ENCODE measurements around the gene NRG2.

The NRG2 gene

DNA sequence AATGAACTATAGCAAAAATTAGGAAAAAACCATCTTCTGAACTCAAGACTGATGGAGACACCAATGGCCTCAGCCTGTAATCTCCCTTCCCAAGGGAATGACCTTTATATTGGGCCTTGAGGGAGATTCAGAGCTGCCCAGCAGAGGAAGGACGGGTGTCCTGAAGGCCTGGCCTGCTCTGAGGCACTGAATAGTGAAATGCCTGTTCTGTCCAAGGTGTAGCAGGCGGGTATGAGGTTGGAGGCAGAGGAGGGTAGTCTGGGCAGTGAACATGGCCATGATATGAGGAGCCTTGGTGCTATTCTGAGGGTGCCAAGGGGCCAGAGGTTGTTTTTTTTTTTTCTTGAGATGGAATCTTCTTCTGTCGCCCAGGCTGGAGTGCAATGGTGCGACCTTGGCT is 222.5 kb downstream of the NRG2 start:
- DNase-seq (ENCODE audit: low read depth in 2 of 3, low spot score in 1 of 3), result no peak

DNA sequence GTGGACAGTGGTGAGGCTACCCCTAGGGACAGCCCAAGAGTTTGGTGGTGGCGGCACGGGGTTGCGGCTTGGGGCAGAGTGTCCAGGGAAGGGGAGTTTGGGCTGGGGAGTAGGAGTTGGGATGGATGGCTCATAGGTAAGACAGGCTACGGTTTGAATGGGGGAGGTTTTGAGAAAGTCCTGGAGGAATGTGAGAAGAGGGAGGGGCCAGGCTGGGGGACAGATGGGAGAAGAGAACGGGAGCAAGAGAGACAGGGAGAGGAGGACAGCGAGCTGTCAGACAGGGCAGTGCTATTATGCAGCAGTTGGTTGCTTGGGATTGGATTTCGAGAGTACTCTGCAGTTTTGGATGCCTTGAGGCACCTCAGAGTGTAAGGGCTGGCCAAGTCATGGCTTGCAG is 223.0 kb downstream of the NRG2 start:
- DNase-seq (ENCODE audit: low read depth in 2 of 3, low spot score in 1 of 3), result no peak

DNA sequence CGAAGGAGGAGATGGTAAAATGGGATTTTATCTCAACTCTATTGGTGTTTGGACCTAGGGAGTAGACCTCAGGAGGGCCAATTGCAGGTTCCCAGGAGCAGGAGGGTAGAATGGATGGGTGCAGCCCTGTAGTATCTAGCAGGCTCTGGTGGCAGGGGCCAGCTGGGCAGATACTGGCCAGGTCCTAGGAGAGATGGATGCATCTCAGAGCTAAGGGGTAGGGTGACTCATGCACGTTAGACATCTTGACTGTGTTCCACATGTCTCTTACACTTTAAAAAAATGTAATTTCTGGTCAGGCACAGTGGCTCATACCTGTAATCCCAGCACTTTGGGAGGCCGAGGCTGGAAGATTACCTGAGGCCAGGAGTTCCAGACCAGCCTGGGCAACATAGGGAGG is 225.1 kb downstream of the NRG2 start:
- no peak for DNase-seq (ENCODE audit: low read depth in 2 of 3, low spot score in 1 of 3)

DNA sequence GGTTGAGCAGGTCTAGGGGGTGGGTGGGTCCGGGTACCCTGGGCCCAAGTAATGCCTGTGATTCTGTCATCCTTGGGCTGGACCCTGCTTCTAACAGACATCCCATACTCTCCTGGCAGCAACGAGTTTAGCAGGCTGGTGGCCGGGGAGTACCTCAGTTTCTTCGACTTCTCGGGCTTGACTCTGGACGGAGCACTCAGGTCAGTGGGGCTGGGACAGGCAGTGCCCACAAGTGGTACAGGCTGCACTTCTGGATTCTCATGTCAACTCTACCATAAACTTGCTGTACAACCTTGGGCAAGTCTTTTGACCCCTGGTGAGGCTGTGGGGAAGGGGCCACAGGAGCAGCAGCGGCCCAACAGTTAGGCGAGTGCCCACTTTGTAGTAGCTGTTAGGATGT is 225.7 kb downstream of the NRG2 start:
- no peak for DNase-seq (ENCODE audit: low read depth in 2 of 3, low spot score in 1 of 3)

DNA sequence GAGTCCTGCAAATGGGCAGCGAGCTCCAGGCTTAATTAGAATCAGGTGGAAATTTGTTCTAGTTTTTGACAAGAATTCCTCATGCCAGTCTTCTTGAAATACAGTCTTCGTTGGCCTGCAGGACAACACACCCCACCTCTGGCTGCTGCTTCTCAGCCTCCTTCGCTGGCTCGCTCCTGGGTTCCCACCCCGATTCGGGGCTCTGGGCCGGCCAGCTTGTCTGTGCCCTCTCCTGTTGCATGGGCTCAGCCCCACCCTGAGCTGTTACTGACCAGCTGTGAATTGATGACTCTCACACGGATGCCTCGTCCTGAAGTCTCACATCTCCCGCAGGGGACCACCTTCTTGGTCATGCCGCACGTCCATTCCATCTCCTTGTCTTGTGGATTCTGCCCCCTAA is 226.5 kb downstream of the NRG2 start:
- no peak for DNase-seq (ENCODE audit: low read depth in 2 of 3, low spot score in 1 of 3)

DNA sequence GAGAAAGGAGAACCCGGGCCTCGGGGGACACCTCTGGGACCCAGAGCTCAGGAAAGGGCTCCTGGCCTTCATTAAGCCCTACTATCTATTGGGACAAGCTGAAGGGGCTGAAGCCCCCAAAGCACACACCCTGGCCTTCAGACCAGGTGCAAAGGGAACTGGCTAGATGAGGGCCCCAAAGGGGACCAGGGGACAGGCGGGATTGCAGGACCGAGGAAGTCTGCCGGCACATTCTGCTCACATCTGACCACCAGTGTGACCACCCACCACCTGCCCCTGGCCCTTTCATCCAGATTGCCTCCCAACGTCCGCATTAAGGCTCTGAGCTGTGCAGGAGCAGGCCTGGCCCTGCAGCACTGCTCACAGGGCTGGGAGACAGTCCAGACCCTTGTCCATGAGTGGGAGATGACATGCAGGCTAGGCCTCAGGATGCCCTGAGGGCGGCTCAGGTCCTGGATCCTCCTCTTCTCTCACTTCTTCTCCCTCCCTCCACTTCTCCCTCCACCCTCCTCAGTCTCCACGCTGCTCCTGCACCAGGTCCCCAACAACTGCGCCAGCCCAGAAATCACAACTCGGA is 228.3 kb downstream of the NRG2 start:
- DNase-seq (ENCODE audit: low read depth in 2 of 3, low spot score in 1 of 3), result no peak

DNA sequence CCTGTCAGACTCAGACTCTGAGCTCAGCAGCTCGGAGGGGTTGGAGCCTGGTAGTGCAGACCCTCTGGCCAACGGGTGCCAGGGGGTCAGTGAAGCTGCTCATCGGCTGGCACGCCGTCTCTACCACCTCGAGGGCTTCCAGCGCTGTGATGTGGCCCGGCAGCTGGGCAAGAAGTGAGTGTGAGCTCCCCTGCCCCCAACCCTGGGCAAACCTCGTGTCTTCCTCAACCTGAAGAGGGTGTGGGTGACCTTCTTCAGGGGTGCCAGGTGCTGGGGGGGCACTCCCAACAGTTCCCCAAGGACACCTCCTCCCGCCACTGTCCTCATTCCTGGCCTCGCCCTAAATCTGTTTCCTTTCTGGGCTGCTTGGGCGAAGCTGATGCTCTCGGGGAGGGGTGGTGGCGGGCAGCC is 228.9 kb downstream of the NRG2 start:
- DNase-seq (ENCODE audit: low read depth in 2 of 3, low spot score in 1 of 3), result no peak

DNA sequence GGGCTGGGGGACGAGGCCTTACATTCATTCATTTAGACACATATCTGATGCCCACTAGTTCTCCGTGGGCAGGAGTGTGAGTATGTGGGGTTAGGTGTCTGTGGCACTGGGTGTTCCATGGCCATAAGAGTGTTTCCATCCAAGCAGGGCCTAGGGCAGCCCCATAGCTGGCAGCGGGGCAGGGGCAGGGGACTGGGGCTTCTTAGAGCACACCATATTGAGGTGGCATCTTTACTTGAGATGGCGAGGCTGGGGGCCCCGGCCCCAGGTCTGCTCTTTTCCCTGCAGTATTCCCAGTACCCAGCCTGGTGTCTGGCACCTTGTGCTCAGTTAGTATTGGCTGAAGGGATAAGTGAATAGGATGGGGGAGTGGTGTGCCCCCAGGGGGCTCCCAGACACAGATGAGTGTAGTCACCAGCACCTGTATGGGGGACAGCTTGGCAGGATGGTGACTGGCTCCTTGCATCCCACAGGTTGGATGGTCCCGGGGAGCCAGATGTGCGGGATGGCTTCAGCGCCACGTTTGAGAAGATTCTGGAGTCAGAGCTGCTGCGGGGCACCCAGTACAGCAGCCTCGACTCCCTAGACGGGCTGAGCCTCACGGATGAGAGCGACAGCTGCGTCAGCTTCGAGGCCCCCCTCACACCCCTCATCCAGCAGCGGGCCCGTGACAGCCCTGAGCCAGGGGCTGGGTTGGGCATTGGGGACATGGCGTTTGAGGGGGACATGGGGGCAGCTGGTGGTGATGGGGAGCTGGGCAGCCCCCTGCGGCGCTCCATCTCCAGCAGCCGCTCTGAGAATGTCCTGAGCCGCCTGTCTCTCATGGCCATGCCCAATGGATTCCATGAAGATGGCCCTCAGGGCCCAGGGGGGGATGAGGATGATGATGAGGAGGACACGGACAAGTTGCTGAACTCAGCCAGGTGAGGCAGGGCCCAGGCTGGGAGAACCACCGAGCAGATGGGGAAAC is 230.0 kb downstream of the NRG2 start:
- DNase-seq (ENCODE audit: low read depth in 2 of 3, low spot score in 1 of 3), result no peak

DNA sequence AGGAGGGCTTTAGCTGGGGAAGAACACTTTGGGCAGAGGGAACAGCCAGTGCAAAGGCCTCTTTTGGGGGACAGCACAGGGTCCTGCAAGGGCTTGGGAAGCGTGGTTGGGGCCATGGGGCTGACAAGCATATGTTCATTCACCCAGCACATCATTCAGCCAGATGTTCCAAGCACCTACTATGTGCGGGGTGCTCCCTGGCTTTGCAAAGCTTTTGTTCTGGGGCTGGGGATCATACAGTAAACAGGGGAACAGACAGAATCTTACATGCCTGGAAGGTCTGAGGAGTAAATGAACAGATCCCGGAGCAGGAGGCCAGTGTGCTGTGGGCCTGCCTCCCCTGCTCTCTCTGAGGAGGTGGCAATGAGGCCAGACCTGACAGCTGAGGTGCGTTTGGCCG is 230.8 kb downstream of the NRG2 start:
- no peak for DNase-seq (ENCODE audit: low read depth in 2 of 3, low spot score in 1 of 3)

DNA sequence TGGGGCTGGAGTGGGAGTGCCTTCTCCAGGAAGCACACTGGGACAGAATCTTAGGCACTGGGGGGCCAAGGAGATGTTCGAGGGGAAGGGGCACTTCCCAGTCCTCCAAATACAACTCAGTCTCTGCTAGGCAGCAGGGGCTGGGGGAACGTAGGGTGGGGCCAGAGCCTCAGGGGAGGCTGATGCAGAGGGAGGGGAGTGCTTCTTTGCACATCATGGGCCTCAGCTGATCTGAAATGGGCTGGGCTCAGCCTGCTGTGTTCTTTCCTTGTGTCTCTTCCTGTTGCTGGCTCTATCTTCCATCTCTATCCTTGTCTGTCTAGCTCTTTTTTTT is 231.9 kb downstream of the NRG2 start:
- no peak for DNase-seq (ENCODE audit: low read depth in 2 of 3, low spot score in 1 of 3)

DNA sequence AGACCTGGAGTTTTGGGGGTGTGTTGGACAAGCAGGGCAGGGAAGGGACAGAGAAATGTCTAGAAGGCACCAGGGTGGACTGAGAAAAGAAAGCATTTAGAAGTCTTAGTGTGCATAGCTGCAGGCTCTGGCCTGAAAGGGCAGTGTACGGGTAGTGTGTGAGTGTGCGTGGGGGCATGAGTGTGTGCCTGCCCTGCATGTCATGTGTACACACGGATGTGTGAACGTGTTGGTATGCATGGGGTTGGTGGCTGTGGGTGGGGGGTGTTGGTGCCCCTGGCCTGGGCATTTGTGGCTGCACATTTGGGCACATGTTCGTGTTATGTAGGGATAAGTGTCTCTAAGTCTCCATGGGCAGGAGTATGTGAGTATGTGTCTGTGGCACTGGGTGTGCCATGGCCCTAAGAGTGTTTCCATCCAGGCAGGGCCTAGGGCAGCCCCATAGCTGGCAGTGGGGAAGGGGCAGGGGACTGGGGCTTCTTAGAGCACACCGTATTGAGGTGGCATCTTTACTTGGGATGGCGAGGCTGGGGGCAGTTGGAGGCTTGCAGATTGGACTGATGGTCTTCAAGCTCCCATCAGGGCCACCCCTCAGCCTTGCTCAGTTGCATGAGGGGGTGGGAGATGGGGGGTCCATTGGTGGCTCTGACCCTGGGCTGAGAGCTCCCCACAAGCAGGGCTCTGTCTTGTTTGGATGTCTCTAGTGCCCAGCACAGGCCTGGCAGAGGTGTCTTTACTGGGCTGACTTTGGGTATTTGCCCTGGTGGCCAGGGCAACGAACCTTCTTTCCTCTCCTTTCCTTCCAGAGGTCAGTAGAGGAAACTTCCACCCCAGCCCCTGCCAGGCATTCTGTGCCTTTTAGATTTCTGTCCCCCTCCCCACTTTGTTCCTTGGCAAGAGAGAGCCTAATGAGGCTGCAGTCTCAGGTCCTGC is 232.5 kb downstream of the NRG2 start:
- no peak for DNase-seq (ENCODE audit: low read depth in 2 of 3, low spot score in 1 of 3)

DNA sequence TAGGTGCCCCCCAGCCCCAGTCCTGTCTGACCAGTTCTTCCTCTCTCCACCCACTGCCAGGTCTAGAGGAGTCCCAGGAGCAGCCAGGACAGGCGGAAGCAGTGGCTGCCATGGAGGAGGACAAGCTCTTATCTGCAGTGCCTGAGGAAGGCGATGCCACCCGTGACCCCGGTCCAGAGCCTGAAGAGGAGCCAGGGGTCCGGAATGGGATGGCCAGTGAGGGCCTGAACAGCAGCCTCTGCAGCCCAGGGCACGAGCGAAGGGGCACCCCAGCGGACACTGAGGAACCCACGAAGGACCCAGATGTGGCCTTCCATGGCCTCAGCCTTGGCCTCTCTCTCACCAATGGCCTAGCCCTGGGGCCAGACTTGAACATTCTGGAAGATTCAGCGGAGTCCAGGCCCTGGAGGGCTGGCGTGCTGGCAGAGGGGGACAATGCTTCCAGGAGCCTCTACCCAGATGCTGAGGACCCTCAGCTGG is 233.7 kb downstream of the NRG2 start:
- DNase-seq (ENCODE audit: low read depth in 2 of 3, low spot score in 1 of 3), result no peak

DNA sequence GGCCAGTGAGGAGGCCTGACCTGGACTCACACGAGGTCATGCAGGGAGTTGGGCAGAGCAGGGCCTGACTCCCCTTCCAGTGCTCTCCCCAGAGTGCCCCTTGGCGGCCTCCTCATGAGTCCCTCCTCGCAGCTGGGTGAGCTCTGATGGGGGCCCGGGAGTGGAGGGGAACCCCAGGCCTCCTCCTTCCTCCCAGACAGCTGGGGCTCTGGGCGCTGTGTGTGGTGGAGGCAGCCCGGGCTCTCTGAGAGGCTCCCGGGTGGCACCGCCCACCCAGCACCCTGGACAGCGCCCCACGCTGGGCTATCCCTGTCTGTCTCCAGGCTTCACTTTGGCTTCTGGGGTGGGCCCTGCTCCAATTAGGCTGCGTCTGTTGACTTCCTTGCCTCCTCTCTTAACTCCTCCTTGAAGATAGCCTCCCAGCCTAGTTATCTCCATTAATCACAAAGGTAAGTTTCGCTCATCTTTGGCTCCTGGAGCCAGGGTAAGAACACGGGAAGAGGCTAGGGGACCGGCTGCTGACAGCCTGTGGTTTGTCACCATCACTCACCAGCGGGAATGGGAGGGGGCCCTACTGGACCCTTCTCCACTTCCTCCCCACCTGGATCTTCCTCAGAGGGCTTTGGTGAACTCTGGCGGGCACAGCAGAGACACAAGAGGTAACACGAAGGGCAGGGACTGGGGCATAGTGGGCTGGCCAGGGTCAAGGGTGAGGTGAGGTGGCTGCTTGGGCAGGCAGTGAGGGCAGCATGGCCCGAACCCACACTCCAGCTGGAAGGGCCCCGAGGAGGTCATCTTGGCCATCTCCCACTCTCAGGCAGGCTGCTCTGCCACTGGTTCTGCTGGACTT is 234.4 kb downstream of the NRG2 start:
- peak in 2 of 3 donors; percentile 5 to 23 for DNase-seq (ENCODE audit: low read depth in 2 of 3, low spot score in 1 of 3)

DNA sequence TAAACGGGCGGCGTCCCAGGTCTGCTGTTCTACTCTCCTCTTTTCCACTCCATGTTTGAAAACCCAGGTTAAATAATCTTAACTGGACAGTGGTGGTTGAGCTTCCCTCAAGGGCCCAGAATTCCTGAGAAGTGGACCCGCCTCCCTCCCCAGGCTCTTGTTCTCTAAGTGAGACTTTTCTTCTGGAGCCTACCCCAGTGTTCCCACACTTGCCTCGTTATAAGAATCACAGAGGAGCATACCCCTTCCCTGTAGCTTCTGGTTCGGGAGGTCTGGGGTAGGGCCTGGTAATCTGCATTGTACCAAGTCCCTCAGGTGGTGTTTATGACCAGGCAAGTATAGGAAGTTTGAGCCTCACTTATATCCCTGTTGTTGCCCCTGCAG is 235.5 kb downstream of the NRG2 start:
- no peak for DNase-seq (ENCODE audit: low read depth in 2 of 3, low spot score in 1 of 3)

DNA sequence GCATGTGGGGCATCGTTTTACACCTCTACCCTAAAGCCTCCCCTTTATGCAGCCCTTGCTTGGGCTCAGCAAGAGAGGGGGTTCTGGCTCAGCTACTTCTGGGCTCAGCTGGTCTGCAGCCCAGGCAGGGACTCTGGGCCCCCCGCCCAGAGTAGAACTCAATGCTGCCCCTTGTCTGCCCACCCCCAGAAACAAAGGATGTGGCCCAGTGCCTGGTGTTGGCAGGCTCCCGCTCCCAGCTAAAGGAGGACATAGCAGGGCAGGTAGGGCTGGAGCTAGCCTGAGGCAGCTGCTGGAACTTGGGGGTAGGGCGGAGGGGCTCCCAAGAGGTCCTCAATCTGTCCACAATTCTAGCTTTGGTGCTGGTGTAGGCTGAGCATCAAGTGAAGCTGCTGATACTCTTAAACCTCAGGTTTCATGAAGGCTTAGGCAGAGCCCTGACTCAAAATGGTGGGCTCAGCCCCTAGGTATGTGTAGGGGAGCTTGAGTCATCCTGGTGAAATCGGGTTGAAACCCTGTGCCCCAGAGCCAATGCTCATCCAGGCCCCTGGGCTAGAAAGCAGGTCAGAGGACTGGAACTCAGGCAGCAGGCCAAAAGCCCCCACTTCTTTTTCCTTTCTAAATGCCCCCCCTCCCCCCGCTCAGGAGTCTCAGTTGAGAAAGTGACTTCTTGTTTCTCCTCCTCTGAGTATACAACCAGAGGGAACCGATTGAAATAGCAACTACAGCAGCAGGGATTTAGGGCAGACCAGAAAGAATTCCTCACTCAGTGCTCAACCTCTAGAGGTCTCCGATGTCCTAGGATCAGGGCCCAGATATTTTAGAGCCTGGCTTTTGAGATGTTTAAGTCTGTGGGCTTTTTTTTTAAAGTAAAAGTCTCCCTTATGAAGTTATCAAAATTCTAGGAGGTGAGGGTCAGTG is 236.1 kb downstream of the NRG2 start:
- DNase-seq (ENCODE audit: low read depth in 2 of 3, low spot score in 1 of 3), result no peak

DNA sequence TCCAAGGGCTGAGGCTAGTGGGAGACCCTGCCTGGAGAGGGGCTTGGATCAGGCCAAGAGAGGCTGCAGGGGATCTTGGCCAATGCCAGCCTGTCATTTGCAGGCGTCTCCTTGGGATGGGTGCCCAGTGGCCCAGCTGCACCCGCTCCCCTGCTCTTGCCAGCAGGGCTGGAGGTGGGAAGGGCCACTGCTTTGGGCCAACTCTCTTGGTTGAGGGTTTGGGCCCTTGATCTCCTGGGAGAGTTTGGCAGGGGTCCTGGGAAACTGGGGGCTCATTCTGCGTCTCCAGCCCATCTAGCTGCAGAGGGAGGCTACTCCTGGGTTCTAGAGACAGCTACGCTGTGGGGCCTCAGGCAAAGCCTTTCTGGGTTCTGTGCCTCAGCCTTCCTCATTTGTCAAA is 237.0 kb downstream of the NRG2 start:
- DNase-seq (ENCODE audit: low read depth in 2 of 3, low spot score in 1 of 3), result no peak

DNA sequence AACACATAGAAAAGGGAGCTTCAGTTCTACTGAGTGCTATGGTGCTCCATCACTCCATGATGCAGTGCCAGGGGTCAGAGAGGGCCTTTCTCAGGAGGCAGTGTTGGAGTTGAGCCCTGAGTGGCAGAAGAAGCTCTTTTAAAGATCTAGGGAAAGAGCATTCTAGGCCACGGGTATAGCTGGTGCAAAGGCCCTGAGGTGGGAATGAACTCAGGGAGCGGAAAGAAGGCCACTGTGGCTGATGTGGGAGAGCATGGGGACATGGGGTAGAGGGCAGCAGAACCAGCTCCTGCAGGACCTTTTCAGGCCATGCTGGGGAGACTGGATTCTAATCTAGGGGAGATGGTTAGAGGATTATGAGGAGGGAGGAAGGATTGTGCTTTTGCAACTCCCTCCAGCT is 237.6 kb downstream of the NRG2 start:
- no peak for DNase-seq (ENCODE audit: low read depth in 2 of 3, low spot score in 1 of 3)

DNA sequence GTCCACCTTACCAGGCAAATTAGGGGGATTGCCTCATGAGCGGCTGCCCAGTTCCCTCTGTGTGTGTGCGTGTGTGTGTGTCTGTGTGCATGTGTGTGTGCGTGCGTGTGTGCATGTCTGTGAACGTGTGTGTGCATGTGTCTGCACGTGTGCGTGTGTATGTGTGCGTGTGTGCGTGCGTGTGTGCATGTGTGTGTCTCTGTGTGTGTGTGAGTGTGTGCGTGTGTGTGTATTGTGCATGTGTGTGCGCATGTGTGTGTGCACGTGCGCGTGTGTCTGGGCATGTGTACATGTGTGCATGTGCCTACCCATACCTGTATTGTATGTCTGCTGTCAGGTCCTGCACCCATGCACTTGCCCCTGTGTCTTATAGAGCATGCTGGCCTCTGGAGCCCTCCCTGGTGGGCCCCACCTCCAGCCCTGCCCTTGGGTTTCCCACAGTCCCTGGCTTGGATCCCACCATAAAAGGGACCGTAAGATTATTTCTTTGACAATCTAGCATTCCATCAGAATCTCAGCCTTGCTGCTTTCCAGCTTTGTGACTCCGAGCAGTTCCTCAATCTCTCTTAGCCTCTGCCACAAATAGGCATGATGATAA is 238.2 kb downstream of the NRG2 start:
- DNase-seq (ENCODE audit: low read depth in 2 of 3, low spot score in 1 of 3), result no peak

DNA sequence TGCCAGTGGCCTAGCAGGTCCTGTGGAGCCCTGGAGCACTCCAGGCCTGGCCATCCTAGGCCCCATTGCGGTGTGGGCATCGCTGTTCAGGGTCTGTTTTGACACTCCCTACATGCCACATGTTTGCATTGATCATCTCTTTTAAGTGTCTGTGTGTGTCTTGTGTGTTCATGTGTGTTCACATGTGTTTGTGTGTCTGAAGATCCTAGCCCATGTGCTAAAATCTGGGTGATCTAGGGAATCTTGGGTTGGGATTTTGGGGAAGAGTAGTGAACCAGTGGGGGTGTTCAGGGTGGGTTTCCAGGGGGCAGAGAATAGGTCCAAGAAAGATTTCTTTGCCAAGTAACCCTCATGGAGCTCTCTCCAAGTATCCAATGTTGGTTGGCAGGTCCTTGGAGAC is 239.1 kb downstream of the NRG2 start:
- DNase-seq (ENCODE audit: low read depth in 2 of 3, low spot score in 1 of 3), result no peak
